SK-N-MC (cell line): ENCODE results near the gene CTRL.

Experiments
- EZH2 ChIP-seq: fragments of 200-600 bp; sonication (generic); IDR thresholded peaks from one replicate; pipeline ENCODE4 v1.6.1; 2017; ENCODE audit warnings: antibody characterized with exemption
- FOXP2 ChIP-seq: optimal IDR thresholded peaks from 2 replicates; pipeline ENCODE3; 2011; ENCODE audit warnings: mild to moderate bottlenecking, moderate library complexity; ENCODE audit not compliant: insufficient read depth; ENCODE audit errors: extremely low read length, control extremely low read depth
- POLR2AphosphoS5 ChIP-seq: IDR thresholded peaks from 2 replicates; pipeline ENCODE4 v1.6.1; 2012; ENCODE audit warnings: mild to moderate bottlenecking, low read depth, low read length, borderline replicate concordance

DNA sequence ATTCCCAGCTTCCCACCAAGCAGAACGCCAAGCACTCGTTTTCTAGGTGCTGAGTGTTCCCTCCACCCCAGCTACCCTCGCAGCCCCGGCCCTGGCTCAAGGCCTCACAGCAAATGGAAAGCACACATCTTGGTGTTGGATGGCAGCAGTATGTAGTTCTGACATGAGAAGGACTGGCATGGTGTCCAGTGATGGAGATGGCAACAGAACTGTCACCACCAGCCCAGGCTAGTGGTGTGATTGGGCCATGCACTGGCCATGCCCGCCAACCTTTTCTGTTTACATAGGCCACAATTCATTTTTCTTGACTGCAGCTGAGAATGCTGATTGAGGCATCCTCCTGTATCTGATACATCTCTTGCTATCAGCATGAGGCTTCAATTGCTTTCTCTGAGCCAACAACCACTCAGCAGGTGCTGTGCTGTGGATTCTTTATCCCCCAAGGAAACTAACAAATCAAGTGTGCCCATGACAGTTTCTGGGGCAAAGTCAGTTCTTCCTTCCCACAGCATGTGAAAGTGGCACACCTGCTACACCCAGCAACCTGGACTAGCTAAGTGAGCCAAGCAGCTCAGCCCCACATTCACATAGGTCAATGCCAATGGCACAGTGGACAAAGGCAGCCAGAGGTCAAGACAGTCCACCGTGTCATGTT lies 32.9 kb upstream of the CTRL start:
- TF ChIP-seq EZH2, result no peak
- TF ChIP-seq POLR2AphosphoS5, result no peak
- no peak for TF ChIP-seq FOXP2
